Chondrocyte (in vitro differentiated cells): ENCODE measurements around the gene PCED1B. TPM values are rescaled to one million over a fixed set of nuclear protein-coding genes. Genes with fewer than 3 reads are reported as not detected.
A peak's percentile ranks its signal among the peaks of the same experiment; 100 is the strongest.
"Not testable (repeated sequence)": the region's sequence is repeated elsewhere in the genome, so short reads cannot be mapped to it uniquely, and the experiment has no call there.

Experiments used
- DNase-seq: peaks from one replicate; pipeline ENCODE4 v3.0.0; 2021; ENCODE audit warnings: mixed read lengths, low spot score
- H3K27ac Mint-ChIP-seq: one replicate; pipeline ENCODE4 v1.8.0; 2021; ENCODE audit warnings: mild to moderate bottlenecking, moderate library complexity, mixed read lengths; ENCODE audit not compliant: unreplicated experiment
- H3K27me3 Mint-ChIP-seq: 2 replicates; pipeline ENCODE4 v1.8.0; 2021; ENCODE audit warnings: low read depth, mixed read lengths
- H3K36me3 Mint-ChIP-seq: 2 replicates; pipeline ENCODE4 v1.8.0; 2021; ENCODE audit warnings: low read depth, mixed read lengths
- H3K4me1 Mint-ChIP-seq: 2 replicates; pipeline ENCODE4 v1.8.0; 2021; ENCODE audit warnings: low read depth, mild to moderate bottlenecking, mixed read lengths
- H3K4me3 Mint-ChIP-seq: one replicate; pipeline ENCODE4 v1.8.0; 2021; ENCODE audit warnings: mild to moderate bottlenecking, moderate library complexity, mixed read lengths; ENCODE audit not compliant: unreplicated experiment
- H3K9me3 Mint-ChIP-seq: 2 replicates; pipeline ENCODE4 v1.8.0; 2021; ENCODE audit warnings: low read depth, mixed read lengths
- CTCF ChIP-seq: fragments of 200-600 bp; sonication (generic); IDR thresholded peaks from 2 replicates; pipeline ENCODE4 v1.5.0; 2021; ENCODE audit warnings: antibody characterized with exemption, mild to moderate bottlenecking, moderate library complexity
- total RNA-seq: library from RNA; stranded (reverse); gene quantifications from 3 replicates; pipeline ENCODE4 v1.2.1, GENCODE V29; 2021

PCED1B gene
- total RNA-seq, 1 donor from 2014 or later, result 2.3 TPM

GRCh38 chr12:47164724-47165439 lies 85.5 kb downstream of the PCED1B start:
- H3K27me3 Mint-ChIP-seq, result no peaks in the 10 kb centered on the region
- no peaks in the 10 kb centered on the region for H3K36me3 Mint-ChIP-seq
- peaks cover 11% of the 10 kb centered on the region for H3K9me3 Mint-ChIP-seq
- no peak overlapping the region for H3K27ac Mint-ChIP-seq
- DNase-seq, result no peak
- peak; percentile 39 for TF ChIP-seq CTCF
- H3K4me1 Mint-ChIP-seq, result peaks cover 6% of the 10 kb centered on the region
- no peak overlapping the region for H3K4me3 Mint-ChIP-seq

- H3K36me3 Mint-ChIP-seq, result peaks cover 3% of the 10 kb centered on the region
Measured at GRCh38 chr12:47165934-47166333, 86.5 kb downstream of the PCED1B start.

GRCh38 chr12:47166365-47166764 lies 86.9 kb downstream of the PCED1B start:
- H3K36me3 Mint-ChIP-seq, result peaks cover 4% of the 10 kb centered on the region
- no peaks in the 10 kb centered on the region for H3K27me3 Mint-ChIP-seq
- H3K27ac Mint-ChIP-seq, result no peak overlapping the region
- H3K4me1 Mint-ChIP-seq, result peaks cover 6% of the 10 kb centered on the region
- H3K9me3 Mint-ChIP-seq, result peaks cover 16% of the 10 kb centered on the region
- no peak overlapping the region for H3K4me3 Mint-ChIP-seq
- no peak for TF ChIP-seq CTCF
- no peak for DNase-seq

More at GRCh38 chr12:47165934-47166333, 86.5 kb downstream of the PCED1B start:
- Mint-ChIP-seq H3K4me1 (peaks cover 6% of the 10 kb centered on the region), H3K9me3 (peaks cover 15% of the 10 kb centered on the region), H3K27me3 (no peaks in the 10 kb centered on the region), H3K4me3 (no peak overlapping the region), H3K27ac (no peak overlapping the region)
- no peak for TF ChIP-seq CTCF
- no peak for DNase-seq

DNA sequence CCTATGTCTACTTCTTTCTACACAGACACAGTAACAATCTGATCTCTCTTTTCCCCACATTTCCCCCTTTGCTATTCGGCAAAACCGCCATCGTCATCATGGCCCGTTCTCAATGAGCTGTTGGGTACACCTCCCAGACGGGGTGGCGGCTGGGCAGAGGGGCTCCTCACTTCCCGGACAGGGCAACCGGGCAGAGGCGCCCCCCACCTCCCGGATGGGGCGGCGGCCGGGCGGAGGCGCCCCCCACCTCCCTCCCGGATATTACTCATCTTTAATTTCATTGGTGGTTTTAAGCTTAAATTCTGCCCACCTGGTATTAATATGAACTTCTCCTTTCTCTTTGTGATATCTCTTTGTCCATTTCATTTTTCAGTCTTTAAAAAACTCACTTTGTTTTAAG lies 90.9 kb downstream of the PCED1B start:
- not testable (repeated sequence) for H3K27ac Mint-ChIP-seq, H3K4me1 Mint-ChIP-seq, H3K27me3 Mint-ChIP-seq, DNase-seq, H3K4me3 Mint-ChIP-seq
- Mint-ChIP-seq H3K9me3 (peaks cover 22% of the 10 kb centered on the region), H3K36me3 (peaks cover 13% of the 10 kb centered on the region)

GRCh38 chr12:47178014-47178413 lies 98.6 kb downstream of the PCED1B start:
- Mint-ChIP-seq H3K4me1 (no peaks in the 10 kb centered on the region), H3K36me3 (peaks cover 3% of the 10 kb centered on the region), H3K27ac (no peak overlapping the region), H3K4me3 (no peak overlapping the region), H3K27me3 (no peaks in the 10 kb centered on the region), H3K9me3 (no peaks in the 10 kb centered on the region)
- DNase-seq, result no peak
- TF ChIP-seq CTCF, result no peak

DNA sequence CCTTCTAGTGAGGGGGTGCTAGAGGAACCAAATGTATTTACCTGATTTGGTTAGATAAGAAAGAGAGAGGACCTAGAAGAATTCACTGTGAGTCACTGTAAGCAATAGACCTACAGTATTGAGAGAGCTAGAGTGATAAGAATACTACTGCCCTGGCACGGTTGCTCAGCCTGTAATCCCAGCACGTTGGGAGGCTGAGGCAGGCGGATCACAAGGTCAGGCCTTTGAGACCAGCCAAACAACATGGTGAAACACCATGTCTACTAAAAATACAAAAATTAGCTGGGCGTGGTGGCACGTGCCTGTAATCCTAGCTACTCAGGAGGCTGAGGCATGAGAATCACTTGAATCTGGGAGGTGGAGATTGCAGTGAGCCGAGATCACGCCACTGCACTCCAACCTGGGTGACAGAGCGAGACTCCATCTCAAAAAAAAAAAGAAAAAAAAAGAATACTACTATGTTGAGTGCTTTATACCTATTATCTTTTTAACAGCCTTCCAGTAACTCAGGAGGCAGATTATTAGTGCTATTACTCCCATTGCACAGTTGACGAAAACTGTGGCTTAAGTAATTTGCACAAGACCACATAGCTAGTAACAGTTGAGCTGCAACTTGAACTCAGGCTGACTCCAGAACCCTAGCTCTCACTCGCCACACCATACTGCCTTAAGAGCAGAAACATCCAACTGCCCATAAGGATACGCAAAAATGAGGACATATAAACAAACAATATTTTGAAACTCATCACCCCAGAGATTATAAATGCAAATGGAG lies 102.9 kb downstream of the PCED1B start:
- not testable (repeated sequence) for H3K36me3 Mint-ChIP-seq, H3K9me3 Mint-ChIP-seq, DNase-seq, H3K27ac Mint-ChIP-seq, H3K4me3 Mint-ChIP-seq, H3K4me1 Mint-ChIP-seq, H3K27me3 Mint-ChIP-seq
